ENCODE results near the gene NPHP4. TPM values are rescaled to one million over a fixed set of nuclear protein-coding genes. Genes with fewer than 3 reads are reported as not detected.

NPHP4 gene
- total and polyA plus RNA-seq, 10 of the 15 experiments (the other 5 are each of a cell fraction or from before 2014, with no cell fraction given) = 0.16 to 10.5 (median 3.1) TPM

DNA sequence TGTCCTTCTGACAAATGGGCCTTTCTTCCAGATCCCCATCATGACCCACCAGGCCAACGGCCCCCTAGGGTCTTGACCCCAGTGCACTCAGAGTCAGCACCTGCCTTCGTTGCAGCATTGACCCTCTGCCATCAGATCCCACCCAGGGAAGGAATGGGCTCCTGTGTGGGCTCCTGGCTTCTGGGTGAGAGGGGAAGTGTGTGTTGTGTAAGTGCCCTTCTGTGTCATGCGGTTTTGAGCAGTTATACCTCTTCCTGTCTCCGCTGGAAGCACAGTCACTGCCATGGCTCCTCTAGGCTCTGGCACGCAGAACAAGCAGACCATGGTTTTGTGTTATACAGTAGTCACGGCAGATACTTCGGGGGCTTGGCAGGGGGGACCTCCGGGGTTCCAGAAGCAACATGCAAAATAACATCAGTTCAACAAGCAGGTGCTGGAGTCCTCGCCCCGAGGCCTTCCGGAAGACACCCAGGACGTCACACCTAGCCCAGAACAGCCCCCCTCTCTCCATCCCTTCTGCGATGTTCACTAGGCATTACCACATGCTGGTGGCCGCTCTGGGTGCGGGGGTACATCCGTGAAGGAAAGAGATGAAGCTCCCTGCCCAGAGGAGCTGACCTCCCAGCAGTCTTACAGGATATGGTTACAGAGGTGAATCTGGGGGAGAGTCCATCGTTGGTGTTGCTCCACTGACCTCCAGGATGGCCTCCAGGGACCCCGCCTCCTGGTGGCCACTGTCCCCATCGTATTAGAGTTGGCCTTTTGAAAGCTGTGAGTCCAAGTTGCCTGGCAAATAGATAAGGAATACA is 36.0 kb upstream of the NPHP4 start (continued):
- no peak for TF ChIP-seq CHD4 (IDR thresholded peaks at IDR 0.05)
- 0 out of 2 replicates have a peak, but pooled peaks have one; percentile 26 for TF ChIP-seq MTA2 (IDR thresholded peaks at IDR 0.05; ENCODE audit: low read depth)
- no peak for TF ChIP-seq CBX3 (IDR thresholded peaks at IDR 0.05; ENCODE audit: borderline replicate concordance, low read depth)
- no peak for TF ChIP-seq NRF1 (conservative IDR thresholded peaks at IDR 0.05; ENCODE audit: low read depth, low read length)
- TF ChIP-seq TCF3 (IDR thresholded peaks at IDR 0.05; ENCODE audit: borderline replicate concordance, insufficient read depth, low read depth, low read length) = no peak
- no peak for TF ChIP-seq ZSCAN29 (IDR thresholded peaks at IDR 0.05)
- no peak for TF ChIP-seq CHD1 (IDR thresholded peaks at IDR 0.05; ENCODE audit: low read depth, low read length)
- TF ChIP-seq HCFC1 (IDR thresholded peaks at IDR 0.05; ENCODE audit: low read length) = no peak
- no peak for TF ChIP-seq TBL1XR1 (IDR thresholded peaks at IDR 0.05; ENCODE audit: low read depth, low read length)
- no peak for TF ChIP-seq ZBED1 (IDR thresholded peaks at IDR 0.05; ENCODE audit: borderline replicate concordance)
- no peak for TF ChIP-seq FOXM1 (IDR thresholded peaks at IDR 0.05; ENCODE audit: low read depth, low read length)
- TF ChIP-seq NFXL1 (IDR thresholded peaks at IDR 0.05; ENCODE audit: borderline replicate concordance) = no peak
- TF ChIP-seq ZNF274 (IDR thresholded peaks at IDR 0.05; ENCODE audit: insufficient read depth, insufficient read length) = no peak
- TF ChIP-seq, protein P1, sequence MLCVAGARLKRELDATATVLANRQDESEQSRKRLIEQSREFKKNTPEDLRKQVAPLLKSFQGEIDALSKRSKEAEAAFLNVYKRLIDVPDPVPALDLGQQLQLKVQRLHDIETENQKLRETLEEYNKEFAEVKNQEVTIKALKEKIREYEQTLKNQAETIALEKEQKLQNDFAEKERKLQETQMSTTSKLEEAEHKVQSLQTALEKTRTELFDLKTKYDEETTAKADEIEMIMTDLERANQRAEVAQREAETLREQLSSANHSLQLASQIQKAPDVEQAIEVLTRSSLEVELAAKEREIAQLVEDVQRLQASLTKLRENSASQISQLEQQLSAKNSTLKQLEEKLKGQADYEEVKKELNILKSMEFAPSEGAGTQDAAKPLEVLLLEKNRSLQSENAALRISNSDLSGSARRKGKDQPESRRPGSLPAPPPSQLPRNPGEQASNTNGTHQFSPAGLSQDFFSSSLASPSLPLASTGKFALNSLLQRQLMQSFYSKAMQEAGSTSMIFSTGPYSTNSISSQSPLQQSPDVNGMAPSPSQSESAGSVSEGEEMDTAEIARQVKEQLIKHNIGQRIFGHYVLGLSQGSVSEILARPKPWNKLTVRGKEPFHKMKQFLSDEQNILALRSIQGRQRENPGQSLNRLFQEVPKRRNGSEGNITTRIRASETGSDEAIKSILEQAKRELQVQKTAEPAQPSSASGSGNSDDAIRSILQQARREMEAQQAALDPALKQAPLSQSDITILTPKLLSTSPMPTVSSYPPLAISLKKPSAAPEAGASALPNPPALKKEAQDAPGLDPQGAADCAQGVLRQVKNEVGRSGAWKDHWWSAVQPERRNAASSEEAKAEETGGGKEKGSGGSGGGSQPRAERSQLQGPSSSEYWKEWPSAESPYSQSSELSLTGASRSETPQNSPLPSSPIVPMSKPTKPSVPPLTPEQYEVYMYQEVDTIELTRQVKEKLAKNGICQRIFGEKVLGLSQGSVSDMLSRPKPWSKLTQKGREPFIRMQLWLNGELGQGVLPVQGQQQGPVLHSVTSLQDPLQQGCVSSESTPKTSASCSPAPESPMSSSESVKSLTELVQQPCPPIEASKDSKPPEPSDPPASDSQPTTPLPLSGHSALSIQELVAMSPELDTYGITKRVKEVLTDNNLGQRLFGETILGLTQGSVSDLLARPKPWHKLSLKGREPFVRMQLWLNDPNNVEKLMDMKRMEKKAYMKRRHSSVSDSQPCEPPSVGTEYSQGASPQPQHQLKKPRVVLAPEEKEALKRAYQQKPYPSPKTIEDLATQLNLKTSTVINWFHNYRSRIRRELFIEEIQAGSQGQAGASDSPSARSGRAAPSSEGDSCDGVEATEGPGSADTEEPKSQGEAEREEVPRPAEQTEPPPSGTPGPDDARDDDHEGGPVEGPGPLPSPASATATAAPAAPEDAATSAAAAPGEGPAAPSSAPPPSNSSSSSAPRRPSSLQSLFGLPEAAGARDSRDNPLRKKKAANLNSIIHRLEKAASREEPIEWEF (IDR thresholded peaks at IDR 0.05; ENCODE audit: insufficient replicate concordance, low read depth, low read length) = no peak
- TF ChIP-seq NR2F1 (conservative IDR thresholded peaks at IDR 0.05) = peak; percentile 62

Data from GM12878 (cell line).